HEK293 (cell line): ENCODE results near the gene DENND1C.
A peak's percentile ranks its signal among the peaks of the same experiment; 100 is the strongest.

Experiments
- HIC1 ChIP-seq: fragments of 450-650 bp; formaldehyde crosslinking; IDR thresholded peaks from 2 replicates; pipeline ENCODE4 v1.5.1; 2016; ENCODE audit warnings: missing biosample characterization, missing genetic modification characterization
- HOXA7 ChIP-seq: sonication (generic); formaldehyde crosslinking; IDR thresholded peaks from 2 replicates; pipeline ENCODE4 v1.8.1; 2022; ENCODE audit warnings: missing genetic modification reagents, borderline replicate concordance
- KLF7 ChIP-seq: fragments of 450-650 bp; formaldehyde crosslinking; IDR thresholded peaks from 2 replicates; pipeline ENCODE4 v1.5.1; 2016; ENCODE audit warnings: missing biosample characterization, missing genetic modification characterization, borderline replicate concordance
- PRDM4 ChIP-seq: fragments of 450-650 bp; formaldehyde crosslinking; IDR thresholded peaks from 2 replicates; pipeline ENCODE4 v1.5.1; 2017; ENCODE audit warnings: missing biosample characterization, missing genetic modification characterization
- TSHZ1 ChIP-seq: fragments of 450-650 bp; formaldehyde crosslinking; IDR thresholded peaks from 2 replicates; pipeline ENCODE4 v1.5.1; 2016; ENCODE audit warnings: missing biosample characterization, missing genetic modification characterization, borderline replicate concordance
- ZFP3 ChIP-seq: fragments of 450-650 bp; formaldehyde crosslinking; IDR thresholded peaks from 2 replicates; pipeline ENCODE4 v1.5.1; 2016; ENCODE audit warnings: low read depth, missing biosample characterization, missing genetic modification characterization
- ZNF133 ChIP-seq: fragments of 450-650 bp; formaldehyde crosslinking; IDR thresholded peaks from 2 replicates; pipeline ENCODE4 v1.5.1; 2016; ENCODE audit warnings: missing biosample characterization, missing genetic modification characterization
- ZNF140 ChIP-seq: fragments of 450-650 bp; formaldehyde crosslinking; IDR thresholded peaks from 2 replicates; pipeline ENCODE4 v1.5.1; 2016; ENCODE audit warnings: missing biosample characterization, missing genetic modification characterization
- ZNF211 ChIP-seq: fragments of 450-650 bp; formaldehyde crosslinking; IDR thresholded peaks from 2 replicates; pipeline ENCODE4 v1.5.1; 2016; ENCODE audit warnings: low read depth, missing biosample characterization, missing genetic modification characterization
- ZNF302 ChIP-seq: fragments of 450-650 bp; formaldehyde crosslinking; IDR thresholded peaks from 2 replicates; pipeline ENCODE4 v1.5.1; 2016; ENCODE audit warnings: missing biosample characterization, missing genetic modification characterization, low read depth
- ZNF311 ChIP-seq: fragments of 450-650 bp; formaldehyde crosslinking; IDR thresholded peaks from 2 replicates; pipeline ENCODE4 v1.5.1; 2017; ENCODE audit warnings: missing biosample characterization, missing genetic modification characterization, borderline replicate concordance
- ZNF341 ChIP-seq: fragments of 450-650 bp; formaldehyde crosslinking; IDR thresholded peaks from 2 replicates; pipeline ENCODE4; 2016; ENCODE audit warnings: low read depth, missing biosample characterization, missing genetic modification characterization
- ZNF350 ChIP-seq: fragments of 450-650 bp; formaldehyde crosslinking; IDR thresholded peaks from 2 replicates; pipeline ENCODE4 v1.5.0; 2017; ENCODE audit warnings: missing biosample characterization, mild to moderate bottlenecking, missing genetic modification characterization
- ZNF391 ChIP-seq: fragments of 450-650 bp; formaldehyde crosslinking; IDR thresholded peaks from 2 replicates; pipeline ENCODE4 v1.5.1; 2016; ENCODE audit warnings: low read depth, missing biosample characterization, missing genetic modification characterization, borderline replicate concordance
- ZNF394 ChIP-seq: fragments of 450-650 bp; formaldehyde crosslinking; IDR thresholded peaks from 2 replicates; pipeline ENCODE4 v1.5.1; 2016; ENCODE audit warnings: missing biosample characterization, missing genetic modification characterization, mild to moderate bottlenecking, moderate library complexity, borderline replicate concordance
- ZNF488 ChIP-seq: fragments of 450-650 bp; formaldehyde crosslinking; IDR thresholded peaks from 2 replicates; pipeline ENCODE4 v1.5.1; 2016; ENCODE audit warnings: missing biosample characterization, missing genetic modification characterization
- ZNF530 ChIP-seq: fragments of 450-650 bp; formaldehyde crosslinking; IDR thresholded peaks from 2 replicates; pipeline ENCODE4 v1.5.1; 2016; ENCODE audit warnings: low read depth, missing biosample characterization, missing genetic modification characterization
- ZNF548 ChIP-seq: fragments of 450-650 bp; formaldehyde crosslinking; IDR thresholded peaks from 2 replicates; pipeline ENCODE4 v1.5.1; 2016; ENCODE audit warnings: missing biosample characterization, missing genetic modification characterization
- ZNF664 ChIP-seq: fragments of 450-650 bp; formaldehyde crosslinking; IDR thresholded peaks from 2 replicates; pipeline ENCODE4 v1.5.1; 2016; ENCODE audit warnings: missing biosample characterization, missing genetic modification characterization
- ZNF785 ChIP-seq: fragments of 450-650 bp; formaldehyde crosslinking; IDR thresholded peaks from 2 replicates; pipeline ENCODE4 v1.5.1; 2016; ENCODE audit warnings: missing biosample characterization, missing genetic modification characterization
- ZNF837 ChIP-seq: fragments of 450-650 bp; formaldehyde crosslinking; IDR thresholded peaks from 2 replicates; pipeline ENCODE4 v1.5.1; 2016; ENCODE audit warnings: missing biosample characterization, missing genetic modification characterization
- ZXDB ChIP-seq: fragments of 450-650 bp; formaldehyde crosslinking; IDR thresholded peaks from 2 replicates; pipeline ENCODE4 v1.5.1; 2016; ENCODE audit warnings: missing biosample characterization, missing genetic modification characterization
- TF ChIP-seq, protein P1 (sequence below): fragments of 450-650 bp; formaldehyde crosslinking; IDR thresholded peaks from 2 replicates; pipeline ENCODE4 v1.5.1; 2017; ENCODE audit warnings: missing biosample characterization, missing genetic modification characterization
- TF ChIP-seq, protein P2 (sequence below): fragments of 450-650 bp; formaldehyde crosslinking; IDR thresholded peaks from 2 replicates; pipeline ENCODE4 v1.5.1; 2016; ENCODE audit warnings: missing biosample characterization, missing genetic modification characterization, borderline replicate concordance
- TF ChIP-seq, protein P3 (sequence below): fragments of 450-650 bp; formaldehyde crosslinking; optimal IDR thresholded peaks from 2 replicates; pipeline ENCODE3; 2016; ENCODE audit warnings: missing biosample characterization, mild to moderate bottlenecking, missing genetic modification characterization

DENND1C gene

DNA sequence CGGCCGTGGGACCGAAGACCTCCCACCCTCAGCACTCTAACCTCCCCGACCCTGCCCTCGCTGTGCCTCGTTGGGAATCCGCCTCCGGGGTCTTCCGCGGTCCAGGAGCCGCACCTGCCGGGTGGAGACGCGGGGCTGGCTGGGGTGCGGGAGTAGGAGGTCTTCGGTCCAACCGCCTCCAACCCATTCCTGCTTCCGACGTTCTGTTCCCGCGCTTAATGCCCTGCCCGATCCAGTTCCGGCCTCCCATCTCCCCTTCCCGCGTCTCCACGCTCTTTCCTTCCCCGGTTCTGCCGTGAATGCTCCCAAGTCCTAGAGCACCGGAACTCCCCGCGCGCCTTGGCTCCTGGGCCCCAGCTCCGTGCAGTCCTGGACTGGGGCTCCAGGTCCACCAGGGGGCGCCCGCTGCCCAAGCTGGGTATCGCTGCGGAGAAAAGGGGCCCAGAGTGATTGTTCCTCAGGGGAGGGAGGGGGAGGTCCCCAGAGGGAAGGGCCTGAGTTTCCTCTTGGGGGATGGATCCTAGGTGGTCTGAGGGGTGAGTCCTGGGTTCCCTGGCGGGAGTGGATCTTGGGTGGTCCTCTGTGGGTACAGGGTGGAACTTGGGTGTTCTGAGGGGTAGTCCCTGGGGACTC, 35.2 kb upstream of the DENND1C start (continued):
- TF ChIP-seq, protein P1, sequence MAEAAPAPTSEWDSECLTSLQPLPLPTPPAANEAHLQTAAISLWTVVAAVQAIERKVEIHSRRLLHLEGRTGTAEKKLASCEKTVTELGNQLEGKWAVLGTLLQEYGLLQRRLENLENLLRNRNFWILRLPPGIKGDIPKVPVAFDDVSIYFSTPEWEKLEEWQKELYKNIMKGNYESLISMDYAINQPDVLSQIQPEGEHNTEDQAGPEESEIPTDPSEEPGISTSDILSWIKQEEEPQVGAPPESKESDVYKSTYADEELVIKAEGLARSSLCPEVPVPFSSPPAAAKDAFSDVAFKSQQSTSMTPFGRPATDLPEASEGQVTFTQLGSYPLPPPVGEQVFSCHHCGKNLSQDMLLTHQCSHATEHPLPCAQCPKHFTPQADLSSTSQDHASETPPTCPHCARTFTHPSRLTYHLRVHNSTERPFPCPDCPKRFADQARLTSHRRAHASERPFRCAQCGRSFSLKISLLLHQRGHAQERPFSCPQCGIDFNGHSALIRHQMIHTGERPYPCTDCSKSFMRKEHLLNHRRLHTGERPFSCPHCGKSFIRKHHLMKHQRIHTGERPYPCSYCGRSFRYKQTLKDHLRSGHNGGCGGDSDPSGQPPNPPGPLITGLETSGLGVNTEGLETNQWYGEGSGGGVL (tag by site-specific recombination): peak; percentile 22
- TF ChIP-seq ZNF341 (tag by site-specific recombination): peak; percentile 82
- TF ChIP-seq ZFP3: no peak
- no peak for TF ChIP-seq ZNF548 (tag by site-specific recombination)
- TF ChIP-seq ZNF664 (tag by site-specific recombination): no peak
- 0 out of 2 replicates have a peak, but pooled peaks have one; percentile 13 for TF ChIP-seq KLF7
- no peak for TF ChIP-seq ZNF140 (tag by site-specific recombination)
- no peak for TF ChIP-seq ZNF311 (tag by site-specific recombination)
- TF ChIP-seq ZNF211 (tag by site-specific recombination): no peak
- no peak for TF ChIP-seq ZNF302
- TF ChIP-seq, protein P2, sequence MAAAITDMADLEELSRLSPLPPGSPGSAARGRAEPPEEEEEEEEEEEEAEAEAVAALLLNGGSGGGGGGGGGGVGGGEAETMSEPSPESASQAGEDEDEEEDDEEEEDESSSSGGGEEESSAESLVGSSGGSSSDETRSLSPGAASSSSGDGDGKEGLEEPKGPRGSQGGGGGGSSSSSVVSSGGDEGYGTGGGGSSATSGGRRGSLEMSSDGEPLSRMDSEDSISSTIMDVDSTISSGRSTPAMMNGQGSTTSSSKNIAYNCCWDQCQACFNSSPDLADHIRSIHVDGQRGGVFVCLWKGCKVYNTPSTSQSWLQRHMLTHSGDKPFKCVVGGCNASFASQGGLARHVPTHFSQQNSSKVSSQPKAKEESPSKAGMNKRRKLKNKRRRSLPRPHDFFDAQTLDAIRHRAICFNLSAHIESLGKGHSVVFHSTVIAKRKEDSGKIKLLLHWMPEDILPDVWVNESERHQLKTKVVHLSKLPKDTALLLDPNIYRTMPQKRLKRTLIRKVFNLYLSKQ (tag by site-specific recombination): no peak
- peak; percentile 86; the same call in 1 of the 2 replicates for TF ChIP-seq ZNF785 (tag by site-specific recombination)
- TF ChIP-seq ZNF391 (tag by site-specific recombination): peak; percentile 82; the same call in 1 of the 2 replicates
- TF ChIP-seq, protein P3, sequence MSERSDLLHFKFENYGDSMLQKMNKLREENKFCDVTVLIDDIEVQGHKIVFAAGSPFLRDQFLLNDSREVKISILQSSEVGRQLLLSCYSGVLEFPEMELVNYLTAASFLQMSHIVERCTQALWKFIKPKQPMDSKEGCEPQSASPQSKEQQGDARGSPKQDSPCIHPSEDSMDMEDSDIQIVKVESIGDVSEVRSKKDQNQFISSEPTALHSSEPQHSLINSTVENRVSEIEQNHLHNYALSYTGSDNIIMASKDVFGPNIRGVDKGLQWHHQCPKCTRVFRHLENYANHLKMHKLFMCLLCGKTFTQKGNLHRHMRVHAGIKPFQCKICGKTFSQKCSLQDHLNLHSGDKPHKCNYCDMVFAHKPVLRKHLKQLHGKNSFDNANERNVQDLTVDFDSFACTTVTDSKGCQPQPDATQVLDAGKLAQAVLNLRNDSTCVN (tag by site-specific recombination): peak; percentile 60
- TF ChIP-seq ZNF530: no peak
- no peak for TF ChIP-seq ZNF837 (tag by site-specific recombination)
- no peak for TF ChIP-seq PRDM4
- no peak for TF ChIP-seq ZNF394 (tag by site-specific recombination)
- 0 out of 2 replicates have a peak, but pooled peaks have one; percentile 9 for TF ChIP-seq TSHZ1 (tag by site-specific recombination)
- no peak for TF ChIP-seq ZNF133 (tag by site-specific recombination)
- TF ChIP-seq ZNF488 (tag by site-specific recombination): no peak
- TF ChIP-seq ZNF350 (tag by site-specific recombination): no peak
- peak; percentile 71 for TF ChIP-seq ZXDB
- TF ChIP-seq HIC1 (tag by site-specific recombination): no peak
- TF ChIP-seq HOXA7 (CRISPR knock-in tag): no peak
